Ureter (tissue), 1 donor: Measurements from ENCODE around the gene PANX2. TPM values are rescaled to one million over a fixed set of nuclear protein-coding genes. Genes with fewer than 3 reads are reported as not detected.

Experiments used
- DNase-seq: peaks from one replicate; pipeline ENCODE4 v3.0.0-alpha.2; 2020; ENCODE audit warnings: low spot score
- total RNA-seq: library from RNA; stranded (reverse); gene quantifications from one replicate; pipeline ENCODE4 v1.2.4, GENCODE V29; 2023
- donor health status: DM: yes; HTN: yes; CAD: no.

PANX2 gene
- total RNA-seq, 1 donor from 2014 or later, result 1.9 TPM

- peak; percentile 83 for DNase-seq
These were observed 13.7 kb downstream of the PANX2 start for GRCh38 chr22:50184004-50184901.

- DNase-seq, result no peak
These were observed 14.4 kb downstream of the PANX2 start for GRCh38 chr22:50184902-50185374.

GRCh38 chr22:50185375-50186087 is 15.0 kb downstream of the PANX2 start, which contains the start of gene TRABD:
Gene TRABD (plus strand): TSS chr22:50185913. CDS start chr22:50193061, 7,148 bp downstream.
- peak; percentile 90 for DNase-seq

- DNase-seq, result no peak
These were observed 15.7 kb downstream of the PANX2 start for GRCh38 chr22:50186181-50186714.

- no peak for DNase-seq
These were observed 16.4 kb downstream of the PANX2 start for GRCh38 chr22:50186761-50187523.

- no peak for DNase-seq
These were observed 17.8 kb downstream of the PANX2 start for GRCh38 chr22:50188356-50188755.

- DNase-seq, result no peak
These were observed 18.8 kb downstream of the PANX2 start for GRCh38 chr22:50189184-50189848.

- no peak for DNase-seq
These were observed 19.3 kb downstream of the PANX2 start for GRCh38 chr22:50189849-50190181.

GRCh38 chr22:50190182-50190940 is 19.8 kb downstream of the PANX2 start:
- DNase-seq, result peak; percentile 93

- DNase-seq, result no peak
These were observed 20.6 kb downstream of the PANX2 start for GRCh38 chr22:50190941-50191741.

- DNase-seq, result no peak
These were observed 22.1 kb downstream of the PANX2 start for GRCh38 chr22:50192436-50193204.

GRCh38 chr22:50193621-50194020 is 23.1 kb downstream of the PANX2 start:
- DNase-seq, result no peak

GRCh38 chr22:50194037-50194805 is 23.7 kb downstream of the PANX2 start:
- no peak for DNase-seq

GRCh38 chr22:50196256-50196655 is 25.7 kb downstream of the PANX2 start:
- no peak for DNase-seq

GRCh38 chr22:50197000-50197800 is 26.7 kb downstream of the PANX2 start:
- DNase-seq, result no peak

- no peak for DNase-seq
These were observed 27.5 kb downstream of the PANX2 start for GRCh38 chr22:50197856-50198623.
